ENCODE measurements around the gene TNRC18. TPM values are rescaled to one million over a fixed set of nuclear protein-coding genes. Genes with fewer than 3 reads are reported as not detected.
"Not testable (repeated sequence)": the region's sequence is repeated elsewhere in the genome, so short reads cannot be mapped to it uniquely, and the experiment has no call there.

The TNRC18 gene
- total and polyA plus RNA-seq, 4 donors = 2.3 to 37.1 (median 20.4) TPM

DNA sequence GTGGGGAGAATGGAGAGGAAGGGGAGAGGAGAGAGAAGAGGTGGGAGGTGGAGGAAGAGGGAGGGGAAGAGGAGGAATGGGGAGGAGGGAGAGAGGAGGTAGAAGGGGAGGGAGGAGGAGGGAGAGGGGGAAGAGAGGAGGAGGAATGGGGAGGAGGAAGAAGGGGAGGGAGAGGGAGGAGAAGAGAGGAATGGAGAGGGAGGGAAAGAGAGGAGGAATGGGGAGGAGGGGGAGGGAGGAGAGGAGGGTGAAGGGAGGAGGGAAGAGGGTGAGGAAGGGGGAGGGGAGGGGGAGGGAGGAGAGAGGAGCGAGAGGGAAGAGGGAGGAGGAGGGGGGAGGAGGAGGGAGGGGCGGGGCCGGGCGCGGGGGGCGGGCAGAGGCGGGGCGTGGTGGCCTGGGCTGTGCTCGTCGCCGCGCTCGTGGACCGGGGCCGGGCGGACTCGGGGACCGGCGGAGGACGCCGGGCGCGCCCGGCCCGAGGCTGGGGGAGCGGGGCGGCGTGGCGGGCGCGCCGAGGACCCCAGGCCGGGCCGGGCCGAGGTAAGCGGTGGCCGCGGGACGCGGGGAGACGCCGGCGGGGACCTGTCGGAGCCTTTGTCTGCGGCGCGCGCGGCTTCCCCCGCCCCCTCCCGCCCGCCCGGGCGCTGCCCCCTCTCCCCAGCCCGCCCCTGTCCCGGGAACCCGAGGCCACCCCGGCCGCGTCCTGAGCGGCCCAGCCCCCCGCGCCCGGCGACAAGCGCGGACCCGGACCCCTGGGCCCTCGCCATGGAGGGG lies 140.9 kb downstream of the TNRC18 start, which contains the start of gene SLC29A4:
Gene SLC29A4, plus strand, starts transcription at position 401 of the 774 bp plus-strand sequence. CDS start 4,874 bp downstream, outside the sequence.
- Histone ChIP-seq H3K4me1 (ENCODE audit: control insufficient read depth in 4 of 4, insufficient read depth in 4 of 4, low read length in 3 of 4) (peaks cover 5 to 16% (median 12%) of the 10 kb centered on the region in 4 donors), H3K9ac (ENCODE audit: low read depth in 1 of 2, low read length in 2 of 2) (no peak within 1 kb of the TSS), H3K27me3 (ENCODE audit: control insufficient read depth in 4 of 4, insufficient read depth in 4 of 4, low read length in 3 of 4) (no peaks in the 10 kb centered on the region), H3K27ac (ENCODE audit: low read depth in 1 of 2, low read length in 2 of 2) (no peak within 1 kb of the TSS), H3K9me3 (ENCODE audit: control insufficient read depth in 4 of 4, low read length in 3 of 4) (no peaks in the 10 kb centered on the region), H3K4me3 (ENCODE audit: low read depth in 1 of 3, low read length in 3 of 3) (peak within 1 kb of the TSS in 1 of 3 donors; percentile 61), H3K36me3 (ENCODE audit: control insufficient read depth in 4 of 4, insufficient read depth in 3 of 4, low read depth in 1 of 4, low read length in 3 of 4) (no peaks in the 10 kb centered on the region)
- no peak for TF ChIP-seq HNF4G (IDR thresholded peaks at IDR 0.05)
- TF ChIP-seq, protein P1, sequence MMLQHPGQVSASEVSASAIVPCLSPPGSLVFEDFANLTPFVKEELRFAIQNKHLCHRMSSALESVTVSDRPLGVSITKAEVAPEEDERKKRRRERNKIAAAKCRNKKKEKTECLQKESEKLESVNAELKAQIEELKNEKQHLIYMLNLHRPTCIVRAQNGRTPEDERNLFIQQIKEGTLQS (IDR thresholded peaks at IDR 0.05) = no peak
- no peak for TF ChIP-seq NR2F2 (IDR thresholded peaks at IDR 0.05)
- no peak for TF ChIP-seq RAD21 (IDR thresholded peaks at IDR 0.05)
- TF ChIP-seq JUND (IDR thresholded peaks at IDR 0.05) = no peak
- no peak for TF ChIP-seq YY1 (IDR thresholded peaks at IDR 0.05)
- TF ChIP-seq FOXA1 (IDR thresholded peaks at IDR 0.05) = no peak
- no peak for TF ChIP-seq TAF1 (conservative IDR thresholded peaks at IDR 0.05)
- TF ChIP-seq EGR1 (IDR thresholded peaks at IDR 0.05; ENCODE audit: low read depth in 2 of 2) = no peak
- DNase-seq (ENCODE audit: low spot score) = peak; percentile 68
- WGBS = 1% methylated on average over 69 of the region's 69 CpGs

DNA sequence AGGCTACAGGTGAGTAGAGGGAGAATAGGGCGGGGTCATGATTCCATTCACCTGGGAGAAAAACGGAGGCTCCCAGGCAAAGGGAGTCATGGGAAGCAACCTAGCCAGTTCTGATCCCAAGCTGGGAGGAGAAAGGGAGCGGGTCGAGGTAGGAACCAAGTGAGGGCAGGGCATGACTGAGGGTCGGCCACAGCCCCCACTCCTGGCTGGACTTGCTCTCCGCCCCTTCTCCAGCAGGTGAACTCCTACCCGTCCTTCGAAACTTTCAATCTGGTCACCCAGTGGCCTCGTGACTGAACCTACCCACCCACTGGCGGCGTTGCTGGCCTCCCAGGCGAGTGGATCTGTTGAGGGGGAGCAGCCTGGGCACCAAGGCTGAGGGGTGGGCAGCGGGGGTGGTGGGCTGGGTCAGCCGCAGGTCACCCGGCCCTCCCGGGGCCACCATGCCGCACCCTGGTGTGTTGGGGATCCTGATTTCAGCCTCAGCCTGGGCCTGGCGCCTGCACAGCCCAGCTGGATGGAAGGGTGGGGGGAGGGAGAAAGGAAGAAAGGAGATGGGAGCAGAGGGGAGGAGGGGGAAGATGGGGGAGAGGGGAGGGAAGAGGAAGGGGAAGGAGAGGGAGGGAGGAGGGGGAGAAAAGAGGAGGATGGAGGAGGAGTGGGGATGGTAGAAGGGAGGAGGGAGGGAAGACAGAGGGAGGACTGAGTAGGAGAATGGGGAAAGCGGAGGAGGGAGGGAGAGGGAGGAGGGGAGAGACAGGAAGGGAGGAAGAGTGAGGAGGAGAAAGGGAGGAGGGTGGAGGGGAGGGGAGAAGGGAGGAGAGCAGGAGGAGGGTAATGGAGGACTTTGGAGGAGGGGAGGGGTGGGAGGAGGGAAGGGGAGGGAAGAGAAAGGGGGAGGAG lies 141.8 kb downstream of the TNRC18 start:
- 71% methylated on average over 19 of the region's 19 CpGs for WGBS
- H3K36me3 ChIP-seq (ENCODE audit: control insufficient read depth in 4 of 4, insufficient read depth in 3 of 4, low read depth in 1 of 4, low read length in 3 of 4); H3K9ac ChIP-seq (ENCODE audit: low read depth in 1 of 2, low read length in 2 of 2); H3K9me3 ChIP-seq (ENCODE audit: control insufficient read depth in 4 of 4, low read length in 3 of 4); DNase-seq (ENCODE audit: low spot score); H3K27me3 ChIP-seq (ENCODE audit: control insufficient read depth in 4 of 4, insufficient read depth in 4 of 4, low read length in 3 of 4); H3K4me3 ChIP-seq (ENCODE audit: low read depth in 1 of 3, low read length in 3 of 3); H3K27ac ChIP-seq (ENCODE audit: low read depth in 1 of 2, low read length in 2 of 2): not testable (repeated sequence)
- peaks cover 5 to 16% (median 12%) of the 10 kb centered on the region in 4 donors for H3K4me1 ChIP-seq (ENCODE audit: control insufficient read depth in 4 of 4, insufficient read depth in 4 of 4, low read length in 3 of 4)

DNA sequence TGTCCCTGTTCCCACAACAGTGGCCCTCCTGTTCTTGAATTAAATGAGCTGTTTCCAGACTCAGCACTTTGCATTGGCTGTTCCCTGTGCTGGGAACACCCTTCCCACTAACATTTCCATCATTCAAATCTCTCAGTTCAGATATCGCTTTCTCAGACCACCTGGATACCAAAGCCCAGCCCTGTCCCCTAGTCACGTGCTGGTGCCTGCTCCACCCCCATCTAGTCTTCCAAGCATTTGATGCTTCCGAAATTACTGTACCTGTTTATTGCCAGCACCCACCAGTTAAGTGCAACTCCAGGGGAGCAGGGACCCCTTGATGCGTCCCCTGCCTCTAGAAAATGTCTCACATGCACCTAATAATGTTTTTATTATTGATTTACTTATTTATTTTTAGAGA lies 143.9 kb downstream of the TNRC18 start:
- Histone ChIP-seq H3K9me3 (ENCODE audit: control insufficient read depth in 4 of 4, low read length in 3 of 4) (no peaks in the 10 kb centered on the region), H3K4me1 (ENCODE audit: control insufficient read depth in 4 of 4, insufficient read depth in 4 of 4, low read length in 3 of 4) (peaks cover 4 to 14% (median 11%) of the 10 kb centered on the region in 4 donors), H3K9ac (ENCODE audit: low read depth in 1 of 2, low read length in 2 of 2) (no peak overlapping the region), H3K4me3 (ENCODE audit: low read depth in 1 of 3, low read length in 3 of 3) (no peak overlapping the region), H3K36me3 (ENCODE audit: control insufficient read depth in 4 of 4, insufficient read depth in 3 of 4, low read depth in 1 of 4, low read length in 3 of 4) (no peaks in the 10 kb centered on the region), H3K27ac (ENCODE audit: low read depth in 1 of 2, low read length in 2 of 2) (no peak overlapping the region), H3K27me3 (ENCODE audit: control insufficient read depth in 4 of 4, insufficient read depth in 4 of 4, low read length in 3 of 4) (no peaks in the 10 kb centered on the region)
- TF ChIP-seq, protein P2, sequence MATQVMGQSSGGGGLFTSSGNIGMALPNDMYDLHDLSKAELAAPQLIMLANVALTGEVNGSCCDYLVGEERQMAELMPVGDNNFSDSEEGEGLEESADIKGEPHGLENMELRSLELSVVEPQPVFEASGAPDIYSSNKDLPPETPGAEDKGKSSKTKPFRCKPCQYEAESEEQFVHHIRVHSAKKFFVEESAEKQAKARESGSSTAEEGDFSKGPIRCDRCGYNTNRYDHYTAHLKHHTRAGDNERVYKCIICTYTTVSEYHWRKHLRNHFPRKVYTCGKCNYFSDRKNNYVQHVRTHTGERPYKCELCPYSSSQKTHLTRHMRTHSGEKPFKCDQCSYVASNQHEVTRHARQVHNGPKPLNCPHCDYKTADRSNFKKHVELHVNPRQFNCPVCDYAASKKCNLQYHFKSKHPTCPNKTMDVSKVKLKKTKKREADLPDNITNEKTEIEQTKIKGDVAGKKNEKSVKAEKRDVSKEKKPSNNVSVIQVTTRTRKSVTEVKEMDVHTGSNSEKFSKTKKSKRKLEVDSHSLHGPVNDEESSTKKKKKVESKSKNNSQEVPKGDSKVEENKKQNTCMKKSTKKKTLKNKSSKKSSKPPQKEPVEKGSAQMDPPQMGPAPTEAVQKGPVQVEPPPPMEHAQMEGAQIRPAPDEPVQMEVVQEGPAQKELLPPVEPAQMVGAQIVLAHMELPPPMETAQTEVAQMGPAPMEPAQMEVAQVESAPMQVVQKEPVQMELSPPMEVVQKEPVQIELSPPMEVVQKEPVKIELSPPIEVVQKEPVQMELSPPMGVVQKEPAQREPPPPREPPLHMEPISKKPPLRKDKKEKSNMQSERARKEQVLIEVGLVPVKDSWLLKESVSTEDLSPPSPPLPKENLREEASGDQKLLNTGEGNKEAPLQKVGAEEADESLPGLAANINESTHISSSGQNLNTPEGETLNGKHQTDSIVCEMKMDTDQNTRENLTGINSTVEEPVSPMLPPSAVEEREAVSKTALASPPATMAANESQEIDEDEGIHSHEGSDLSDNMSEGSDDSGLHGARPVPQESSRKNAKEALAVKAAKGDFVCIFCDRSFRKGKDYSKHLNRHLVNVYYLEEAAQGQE (IDR thresholded peaks at IDR 0.05) = no peak
- TF ChIP-seq SP1 (IDR thresholded peaks at IDR 0.05) (no peak), TAF1 (conservative IDR thresholded peaks at IDR 0.05) (no peak), NR2F2 (IDR thresholded peaks at IDR 0.05) (no peak), RXRA (IDR thresholded peaks at IDR 0.05) (no peak), RAD21 (IDR thresholded peaks at IDR 0.05) (no peak), FOXA1 (IDR thresholded peaks at IDR 0.05) (no peak)
- TF ChIP-seq, protein P3, sequence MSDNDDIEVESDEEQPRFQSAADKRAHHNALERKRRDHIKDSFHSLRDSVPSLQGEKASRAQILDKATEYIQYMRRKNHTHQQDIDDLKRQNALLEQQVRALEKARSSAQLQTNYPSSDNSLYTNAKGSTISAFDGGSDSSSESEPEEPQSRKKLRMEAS (IDR thresholded peaks at IDR 0.05) = no peak
- TF ChIP-seq, protein P4, sequence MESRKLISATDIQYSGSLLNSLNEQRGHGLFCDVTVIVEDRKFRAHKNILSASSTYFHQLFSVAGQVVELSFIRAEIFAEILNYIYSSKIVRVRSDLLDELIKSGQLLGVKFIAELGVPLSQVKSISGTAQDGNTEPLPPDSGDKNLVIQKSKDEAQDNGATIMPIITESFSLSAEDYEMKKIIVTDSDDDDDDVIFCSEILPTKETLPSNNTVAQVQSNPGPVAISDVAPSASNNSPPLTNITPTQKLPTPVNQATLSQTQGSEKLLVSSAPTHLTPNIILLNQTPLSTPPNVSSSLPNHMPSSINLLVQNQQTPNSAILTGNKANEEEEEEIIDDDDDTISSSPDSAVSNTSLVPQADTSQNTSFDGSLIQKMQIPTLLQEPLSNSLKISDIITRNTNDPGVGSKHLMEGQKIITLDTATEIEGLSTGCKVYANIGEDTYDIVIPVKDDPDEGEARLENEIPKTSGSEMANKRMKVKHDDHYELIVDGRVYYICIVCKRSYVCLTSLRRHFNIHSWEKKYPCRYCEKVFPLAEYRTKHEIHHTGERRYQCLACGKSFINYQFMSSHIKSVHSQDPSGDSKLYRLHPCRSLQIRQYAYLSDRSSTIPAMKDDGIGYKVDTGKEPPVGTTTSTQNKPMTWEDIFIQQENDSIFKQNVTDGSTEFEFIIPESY (IDR thresholded peaks at IDR 0.05) = no peak
- 86% methylated on average over 4 of the region's 4 CpGs for WGBS
- no peak for DNase-seq (ENCODE audit: low spot score)

All from liver (tissue), 9 donors.